Body of pancreas (tissue), 4 donors: ENCODE results near the gene COX19.

Experiments used
- CTCF ChIP-seq, 7 experiments: fragments of 450-650 bp in 4 of 7; fragments of 200-600 bp in 3 of 7; sonication (generic) in 3 of 7; IDR thresholded peaks; one replicate each; pipeline ENCODE4 v1.5.1; 2016 to 2019; ENCODE audit warnings: antibody characterized with exemption in 7 of 7
- POLR2A ChIP-seq, 3 donors: fragments of 450-650 bp; IDR thresholded peaks; one replicate each; pipeline ENCODE4 v1.6.1; 2016; ENCODE audit warnings: antibody characterized with exemption in 3 of 3, mild to moderate bottlenecking in 2 of 3

GRCh38 chr7:1021931-1022330, 46.6 kb upstream of the COX19 start:
- TF ChIP-seq CTCF (IDR thresholded peaks at IDR 0.05) (no peak), POLR2A (IDR thresholded peaks at IDR 0.05) (no peak)
